Activated CD4-positive, alpha-beta T cell treated with anti-CD3 and anti-CD28 coated beads, Interleukin-2, amount 10 ng/mL, durations not matched to agents 7 days and 5 days (primary cell): ENCODE results near the gene UCMA. TPM values are rescaled to one million over a fixed set of nuclear protein-coding genes. Genes with fewer than 3 reads are reported as not detected.
A peak's percentile ranks its signal among the peaks of the same experiment; 100 is the strongest.

ENCODE experiments used
- CTCF ChIA-PET: fragments of 350-600 bp; sonication (Branson Sonifier 250); formaldehyde crosslinking; loops from one replicate; lab custom pipeline; 2021; ENCODE audit warnings: antibody characterized with exemption; lab: Charles Lee
- POLR2A ChIA-PET: fragments of 350-600 bp; sonication (Branson Sonifier 250); formaldehyde crosslinking; loops from one replicate; lab custom pipeline; 2021; ENCODE audit warnings: antibody characterized with exemption; lab: Charles Lee
- DNase-seq: peaks from one replicate; pipeline ENCODE4 v3.0.0-alpha.2; 2020
- H3K27ac Mint-ChIP-seq: one replicate; pipeline ENCODE4 v1.8.0; 2021; ENCODE audit warnings: mild to moderate bottlenecking, moderate library complexity, mixed read lengths
- H3K27me3 Mint-ChIP-seq: one replicate; pipeline ENCODE4 v1.8.0; 2021; ENCODE audit warnings: mixed read lengths
- H3K36me3 Mint-ChIP-seq: one replicate; pipeline ENCODE4 v1.8.0; 2021; ENCODE audit warnings: low read depth, mixed read lengths
- H3K4me1 Mint-ChIP-seq: one replicate; pipeline ENCODE4 v1.8.0; 2021; ENCODE audit warnings: mixed read lengths
- H3K4me3 Mint-ChIP-seq: one replicate; pipeline ENCODE4 v1.8.0; 2021; ENCODE audit warnings: mild to moderate bottlenecking, moderate library complexity, mixed read lengths
- H3K9me3 Mint-ChIP-seq: one replicate; pipeline ENCODE4 v1.8.0; 2021; ENCODE audit warnings: mixed read lengths
- total RNA-seq, 2 experiments: library from RNA; stranded (reverse); gene quantifications; one replicate each; pipeline ENCODE4 v1.2.3, GENCODE V29; 2021

Gene UCMA
- total RNA-seq, 2 experiments from 2014 or later = not detected

GRCh38 chr10:13227031-13227430 lies 7.1 kb downstream of the UCMA start:
- Mint-ChIP-seq H3K4me1 (peaks cover 7% of the 10 kb centered on the region), H3K36me3 (no peaks in the 10 kb centered on the region), H3K9me3 (no peaks in the 10 kb centered on the region), H3K27ac (no peak overlapping the region), H3K4me3 (no peak overlapping the region), H3K27me3 (no peaks in the 10 kb centered on the region)
- CTCF ChIA-PET = interaction anchor here (1.2 to 1.7 kb wide), 2 partner anchors 11 to 14 kb away, joined by 3 to 9 read pairs; no protein-coding TSS in a partner anchor
- POLR2A ChIA-PET = no interaction called here
- no peak for DNase-seq

- POLR2A ChIA-PET = no interaction called here
- no peaks in the 10 kb centered on the region for H3K9me3 Mint-ChIP-seq
- no peak for DNase-seq
- H3K4me1 Mint-ChIP-seq = peaks cover 7% of the 10 kb centered on the region
- no peaks in the 10 kb centered on the region for H3K27me3 Mint-ChIP-seq
- no peak overlapping the region for H3K27ac Mint-ChIP-seq
- H3K36me3 Mint-ChIP-seq = no peaks in the 10 kb centered on the region
- CTCF ChIA-PET = interaction anchor here (1.2 to 1.7 kb wide), 2 partner anchors 12 to 13 kb away, joined by 3 to 9 read pairs; no protein-coding TSS in a partner anchor
- H3K4me3 Mint-ChIP-seq = no peak overlapping the region
These were observed 8.6 kb downstream of the UCMA start for GRCh38 chr10:13225601-13226000.

GRCh38 chr10:13224210-13224995 lies 9.8 kb downstream of the UCMA start:
- no peak overlapping the region for H3K27ac Mint-ChIP-seq
- no peak overlapping the region for H3K4me3 Mint-ChIP-seq
- H3K27me3 Mint-ChIP-seq = no peaks in the 10 kb centered on the region
- CTCF ChIA-PET = interaction anchor here (0.6 kb wide), 1 partner anchor 1249 kb away, joined by 3 read pairs; no protein-coding TSS in a partner anchor
- no peaks in the 10 kb centered on the region for H3K36me3 Mint-ChIP-seq
- no peak for DNase-seq
- POLR2A ChIA-PET = no interaction called here
- peaks cover 7% of the 10 kb centered on the region for H3K4me1 Mint-ChIP-seq
- H3K9me3 Mint-ChIP-seq = no peaks in the 10 kb centered on the region

- peaks cover 7% of the 10 kb centered on the region for H3K4me1 Mint-ChIP-seq
These were observed 10.9 kb downstream of the UCMA start for GRCh38 chr10:13223241-13223640.

DNA sequence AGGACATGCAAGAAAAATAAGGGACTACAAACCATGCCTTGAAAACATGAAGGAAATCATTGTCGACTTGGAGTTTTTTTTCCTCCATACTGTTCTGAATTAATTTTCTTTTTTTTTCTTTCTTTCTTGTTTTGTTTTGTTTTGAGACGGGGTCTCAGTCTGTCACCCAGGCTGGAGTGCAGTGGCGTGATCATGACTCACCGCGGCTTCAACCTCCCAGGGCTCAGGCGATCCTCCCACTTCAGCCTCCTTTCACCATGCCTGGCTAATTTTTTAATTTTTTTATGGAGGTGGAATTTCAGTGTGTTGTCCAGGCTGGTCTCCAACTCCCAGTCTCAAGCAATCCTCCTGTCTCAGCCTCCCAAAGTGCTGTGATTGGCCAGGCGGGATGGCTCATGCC lies 11.6 kb downstream of the UCMA start:
- no peak for DNase-seq
- Mint-ChIP-seq H3K4me1 (peaks cover 7% of the 10 kb centered on the region), H3K9me3 (no peaks in the 10 kb centered on the region), H3K36me3 (no peaks in the 10 kb centered on the region), H3K27me3 (no peaks in the 10 kb centered on the region), H3K4me3 (no peak overlapping the region), H3K27ac (no peak overlapping the region)
- ChIA-PET POLR2A (no interaction called here), CTCF (no interaction called here)

More at GRCh38 chr10:13223241-13223640, 10.9 kb downstream of the UCMA start:
- Mint-ChIP-seq H3K27me3 (no peaks in the 10 kb centered on the region), H3K4me3 (no peak overlapping the region), H3K36me3 (no peaks in the 10 kb centered on the region), H3K27ac (no peak overlapping the region), H3K9me3 (no peaks in the 10 kb centered on the region)
- CTCF ChIA-PET = no interaction called here
- DNase-seq = no peak
- POLR2A ChIA-PET = no interaction called here

GRCh38 chr10:13222151-13222550 lies 12.0 kb downstream of the UCMA start:
- no peak for DNase-seq
- H3K27ac Mint-ChIP-seq = no peak overlapping the region
- ChIA-PET CTCF (no interaction called here), POLR2A (interaction anchor here (0.6 kb wide), 1 partner anchor 38 kb away, joined by 4 read pairs; no protein-coding TSS in a partner anchor)
- peaks cover 7% of the 10 kb centered on the region for H3K4me1 Mint-ChIP-seq
- H3K9me3 Mint-ChIP-seq = no peaks in the 10 kb centered on the region
- H3K27me3 Mint-ChIP-seq = no peaks in the 10 kb centered on the region
- H3K4me3 Mint-ChIP-seq = no peak overlapping the region
- no peaks in the 10 kb centered on the region for H3K36me3 Mint-ChIP-seq

GRCh38 chr10:13221572-13221971 lies 12.6 kb downstream of the UCMA start:
- Mint-ChIP-seq H3K36me3 (no peaks in the 10 kb centered on the region), H3K4me1 (peaks cover 7% of the 10 kb centered on the region), H3K27ac (no peak overlapping the region), H3K4me3 (no peak overlapping the region), H3K9me3 (no peaks in the 10 kb centered on the region), H3K27me3 (no peaks in the 10 kb centered on the region)
- no peak for DNase-seq
- POLR2A ChIA-PET = interaction anchor here (0.6 kb wide), 1 partner anchor 37 kb away, joined by 4 read pairs; no protein-coding TSS in a partner anchor
- CTCF ChIA-PET = no interaction called here

- no peak overlapping the region for H3K4me3 Mint-ChIP-seq
- no peak for DNase-seq
- H3K4me1 Mint-ChIP-seq = peaks cover 7% of the 10 kb centered on the region
- H3K36me3 Mint-ChIP-seq = no peaks in the 10 kb centered on the region
- no peak overlapping the region for H3K27ac Mint-ChIP-seq
- no peaks in the 10 kb centered on the region for H3K27me3 Mint-ChIP-seq
- H3K9me3 Mint-ChIP-seq = no peaks in the 10 kb centered on the region
- ChIA-PET CTCF (interaction anchor here (0.6 kb wide), 1 partner anchor 61 kb away, joined by 5 read pairs; no protein-coding TSS in a partner anchor), POLR2A (interaction anchor here (0.6 kb wide), 1 partner anchor 83 kb away, joined by 3 read pairs; no protein-coding TSS in a partner anchor)
These were observed 14.2 kb downstream of the UCMA start for GRCh38 chr10:13219685-13220670.

- H3K4me1 Mint-ChIP-seq = peaks cover 2% of the 10 kb centered on the region
- CTCF ChIA-PET = interaction anchor here (0.6 kb wide), 1 partner anchor 10 kb away, joined by 3 read pairs; no protein-coding TSS in a partner anchor
- H3K27ac Mint-ChIP-seq = no peak overlapping the region
- H3K36me3 Mint-ChIP-seq = peaks cover 2% of the 10 kb centered on the region
- no peak for DNase-seq
- no peak overlapping the region for H3K4me3 Mint-ChIP-seq
- POLR2A ChIA-PET = no interaction called here
- H3K9me3 Mint-ChIP-seq = no peaks in the 10 kb centered on the region
- H3K27me3 Mint-ChIP-seq = no peaks in the 10 kb centered on the region
These were observed 15.3 kb downstream of the UCMA start for GRCh38 chr10:13218878-13219277.

DNA sequence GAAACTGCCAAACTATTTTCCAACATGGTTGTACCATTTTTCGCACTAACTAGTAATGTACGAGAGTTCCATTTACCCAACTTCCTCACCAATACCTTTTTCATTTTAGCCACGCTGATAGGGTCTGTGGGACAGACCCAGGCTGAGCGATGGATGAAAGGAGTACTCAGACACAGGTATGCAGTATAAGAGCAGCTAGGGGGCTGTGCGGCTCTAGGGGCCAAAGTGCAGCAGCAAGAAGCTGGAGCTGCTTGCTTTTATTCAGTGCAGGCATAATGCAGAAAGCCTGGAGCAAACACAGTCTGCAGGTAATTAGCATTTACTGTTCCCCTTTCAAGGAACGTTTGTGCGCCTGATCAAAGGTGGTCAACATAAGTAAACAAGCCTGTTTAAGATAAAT lies 21.0 kb downstream of the UCMA start:
- Mint-ChIP-seq H3K9me3 (no peaks in the 10 kb centered on the region), H3K27me3 (no peaks in the 10 kb centered on the region), H3K36me3 (peaks cover 19% of the 10 kb centered on the region), H3K4me3 (no peak overlapping the region), H3K4me1 (no peaks in the 10 kb centered on the region), H3K27ac (no peak overlapping the region)
- DNase-seq = no peak
- ChIA-PET POLR2A (no interaction called here), CTCF (interaction anchor here (0.8 kb wide), 1 partner anchor 13 kb away, joined by 3 read pairs; no protein-coding TSS in a partner anchor)

DNA sequence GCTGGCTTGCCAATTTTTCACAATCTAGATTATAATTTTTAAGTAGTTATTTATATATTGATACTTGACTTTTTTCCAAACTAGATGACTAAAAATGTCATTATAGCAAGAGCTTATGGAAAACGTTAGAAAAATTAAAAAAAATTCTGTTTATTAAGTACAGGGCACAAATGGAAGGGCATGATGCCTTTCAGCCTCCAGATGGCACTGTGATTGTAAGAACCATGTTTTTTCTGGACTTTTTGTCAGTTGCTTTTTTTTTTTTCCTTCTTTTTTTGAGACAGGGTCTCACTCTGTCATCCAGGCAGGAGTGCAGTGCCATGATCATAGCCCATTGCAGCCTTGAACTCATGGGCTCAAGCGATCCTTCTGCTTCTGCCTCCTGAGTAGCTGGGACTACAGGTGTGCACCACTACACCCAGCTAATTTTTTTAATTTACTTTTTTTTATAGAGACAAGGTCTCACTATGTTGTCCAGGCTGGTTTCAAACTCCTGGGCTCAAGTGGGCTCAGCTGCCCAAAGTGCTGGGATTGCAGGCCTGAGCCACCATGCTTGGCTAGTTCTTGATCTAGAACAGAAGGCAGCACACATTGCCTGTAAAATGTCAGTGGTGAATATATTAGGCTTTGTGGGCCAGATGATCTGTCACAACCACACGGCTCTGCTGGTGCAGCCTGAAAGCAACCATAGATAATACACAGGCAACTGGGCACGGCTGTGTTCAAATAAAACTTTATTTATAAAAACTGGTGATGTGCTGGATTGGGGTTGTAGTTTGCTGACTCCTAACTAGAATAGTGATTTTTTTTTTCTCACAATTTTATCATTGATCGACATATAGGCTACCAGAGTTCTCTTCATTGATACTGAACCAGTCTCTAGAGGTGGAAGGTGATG lies 27.4 kb downstream of the UCMA start:
- DNase-seq = peak; percentile 20
- POLR2A ChIA-PET = no interaction called here
- Mint-ChIP-seq H3K27ac (no peak overlapping the region), H3K9me3 (no peaks in the 10 kb centered on the region), H3K36me3 (peaks cover 34% of the 10 kb centered on the region), H3K4me1 (no peaks in the 10 kb centered on the region), H3K4me3 (no peak overlapping the region), H3K27me3 (no peaks in the 10 kb centered on the region)
- CTCF ChIA-PET = interaction anchor here (0.6 to 1.3 kb wide), 7 partner anchors 8 to 1280 kb away, joined by 3 to 6 read pairs (median 3); no protein-coding TSS in a partner anchor
